HFFc6 (cell line): Measurements from ENCODE around the gene IFRD1. TPM values are rescaled to one million over a fixed set of nuclear protein-coding genes. Genes with fewer than 3 reads are reported as not detected.
"Not testable (repeated sequence)": the region's sequence is repeated elsewhere in the genome, so short reads cannot be mapped to it uniquely, and the experiment has no call there.

Experiments
- DNase-seq: peaks from one replicate; pipeline ENCODE4 v3.0.0-alpha.2; 2018
- H3K27ac Mint-ChIP-seq: 2 replicates; pipeline ENCODE4 v1.8.0; 2020; ENCODE audit warnings: mild to moderate bottlenecking, mixed read lengths
- H3K27me3 Mint-ChIP-seq: 2 replicates; pipeline ENCODE4 v1.8.0; 2021; ENCODE audit warnings: mild to moderate bottlenecking, moderate library complexity, mixed read lengths; ENCODE audit not compliant: insufficient read depth
- H3K36me3 Mint-ChIP-seq: 2 replicates; pipeline ENCODE4 v1.8.0; 2021; ENCODE audit warnings: low read depth, mixed read lengths
- H3K4me1 Mint-ChIP-seq: 2 replicates; pipeline ENCODE4 v1.8.0; 2020; ENCODE audit warnings: low read depth, mixed read lengths
- H3K4me3 Mint-ChIP-seq: 2 replicates; pipeline ENCODE4 v1.8.0; 2020; ENCODE audit warnings: mild to moderate bottlenecking, moderate library complexity, mixed read lengths
- H3K9me3 Mint-ChIP-seq: 2 replicates; pipeline ENCODE4 v1.8.0; 2020; ENCODE audit warnings: mild to moderate bottlenecking, mixed read lengths
- CTCF ChIP-seq: fragments of 200-600 bp; sonication (generic); IDR thresholded peaks from 2 replicates; pipeline ENCODE4 v1.5.0; 2021; ENCODE audit warnings: antibody characterized with exemption, mild to moderate bottlenecking
- total RNA-seq, 6 experiments: library from RNA; stranded (reverse); fragmentation: NEBNext Ultra II Directional; extraction: Animal tissue kit (Norgen Biotek cat#: 25700); gene quantifications; 2 replicates in 1 of 6; 3 replicates in 5 of 6; pipeline ENCODE4 v1.2.3, GENCODE V29; 2021

The IFRD1 gene
- total RNA-seq, 6 experiments from 2014 or later: 25.4 to 30.0 (median 27.5) TPM

GRCh38 chr7:112450807-112451761 lies 824 bp downstream of the IFRD1 start:
- H3K4me1 Mint-ChIP-seq: peaks cover 46% of the 10 kb centered on the region
- peaks cover 18% of the 10 kb centered on the region for H3K36me3 Mint-ChIP-seq
- H3K4me3 Mint-ChIP-seq: peak overlapping the region; percentile 93
- no peaks in the 10 kb centered on the region for H3K9me3 Mint-ChIP-seq
- DNase-seq: peak; percentile 94
- TF ChIP-seq CTCF: no peak
- peaks cover 9% of the 10 kb centered on the region for H3K27me3 Mint-ChIP-seq
- peak overlapping the region; percentile 98 for H3K27ac Mint-ChIP-seq

DNA sequence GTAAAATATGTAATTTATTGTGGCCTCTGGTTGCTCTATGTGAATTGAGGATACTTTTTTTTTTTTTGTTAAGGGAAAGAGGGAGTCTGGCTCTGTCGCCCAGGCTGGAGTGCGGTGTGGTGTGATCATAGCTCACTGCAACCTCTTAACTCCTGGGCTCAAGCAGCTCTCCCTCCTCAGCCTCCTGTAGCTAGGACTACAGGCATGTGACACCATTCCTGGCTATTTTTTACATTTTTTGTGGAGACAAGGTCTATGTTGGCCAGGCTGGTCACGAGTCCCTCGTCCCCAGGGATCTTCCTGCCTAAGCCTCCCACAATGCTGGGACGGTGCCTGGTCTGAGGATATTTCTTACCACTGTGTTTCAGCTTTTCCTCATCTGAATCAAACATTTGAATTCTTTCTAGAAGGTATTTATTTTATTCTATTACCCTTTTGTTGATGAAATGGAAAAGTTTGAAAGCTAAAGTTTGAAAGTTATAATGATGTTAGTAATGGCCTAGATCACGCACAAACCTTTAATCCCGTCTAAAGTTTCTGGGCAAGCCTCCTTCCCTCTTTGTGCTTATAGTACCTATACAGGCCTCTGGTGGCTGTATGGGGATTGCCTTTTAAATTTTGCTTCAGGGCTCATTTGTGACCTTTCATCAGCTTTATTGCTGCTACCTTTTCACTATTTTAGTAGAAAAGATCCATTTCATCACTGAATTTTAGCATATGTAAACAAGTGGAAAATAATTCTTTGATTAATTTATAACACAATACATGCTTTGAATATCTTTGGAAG lies 2.0 kb downstream of the IFRD1 start:
- TF ChIP-seq CTCF: no peak
- peak; percentile 31 for DNase-seq
- H3K27me3 Mint-ChIP-seq: peaks cover 9% of the 10 kb centered on the region

GRCh38 chr7:112453505-112454171 lies 3.4 kb downstream of the IFRD1 start:
- DNase-seq: peak; percentile 48
- peak overlapping the region; percentile 93 for H3K4me3 Mint-ChIP-seq
- peak overlapping the region; percentile 47 for H3K27ac Mint-ChIP-seq

More for the DNA sequence above, 2.0 kb downstream of the IFRD1 start:
- Mint-ChIP-seq H3K36me3 (peaks cover 18% of the 10 kb centered on the region), H3K4me3 (peak overlapping the region; percentile 93), H3K9me3 (no peaks in the 10 kb centered on the region), H3K4me1 (peaks cover 46% of the 10 kb centered on the region), H3K27ac (peak overlapping the region; percentile 98)

GRCh38 chr7:112454191-112454590 lies 3.9 kb downstream of the IFRD1 start:
- Mint-ChIP-seq H3K4me1 (peaks cover 37% of the 10 kb centered on the region), H3K27ac (peak overlapping the region; percentile 67), H3K36me3 (peaks cover 26% of the 10 kb centered on the region), H3K4me3 (peak overlapping the region; percentile 93)
- H3K27me3 Mint-ChIP-seq, H3K9me3 Mint-ChIP-seq, DNase-seq: not testable (repeated sequence)

More at GRCh38 chr7:112453505-112454171, 3.4 kb downstream of the IFRD1 start:
- H3K9me3 Mint-ChIP-seq: no peaks in the 10 kb centered on the region
- peaks cover 9% of the 10 kb centered on the region for H3K27me3 Mint-ChIP-seq
- no peak for TF ChIP-seq CTCF
- peaks cover 20% of the 10 kb centered on the region for H3K36me3 Mint-ChIP-seq
- H3K4me1 Mint-ChIP-seq: peaks cover 43% of the 10 kb centered on the region

DNA sequence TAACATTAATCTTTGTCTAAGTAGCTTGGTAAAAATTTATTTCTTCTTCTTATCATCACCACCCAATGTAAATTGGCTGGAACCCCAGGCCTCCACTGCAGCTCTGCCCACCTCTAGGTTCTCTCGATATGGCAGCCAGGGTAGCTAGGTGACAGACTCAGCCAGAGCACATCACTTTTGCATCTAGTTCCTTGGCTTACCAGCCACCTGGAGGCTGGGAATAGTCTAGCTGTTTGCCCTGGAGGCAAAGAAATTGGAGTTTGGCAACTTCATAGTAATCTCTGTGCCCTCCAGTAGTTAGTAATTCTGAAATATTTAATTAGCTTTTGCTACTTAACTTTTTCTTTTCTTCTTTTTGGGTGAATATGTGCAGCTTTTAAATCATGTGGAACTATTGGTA lies 9.4 kb downstream of the IFRD1 start:
- Mint-ChIP-seq H3K36me3 (peaks cover 51% of the 10 kb centered on the region), H3K27me3 (no peaks in the 10 kb centered on the region), H3K4me3 (no peak overlapping the region), H3K9me3 (no peaks in the 10 kb centered on the region), H3K27ac (no peak overlapping the region), H3K4me1 (peaks cover 22% of the 10 kb centered on the region)
- TF ChIP-seq CTCF: no peak
- no peak for DNase-seq
